Fibroblast of skin of abdomen (primary cell): ENCODE data around the gene NUDT1.

Source experiments
- DNase-seq: peaks from one replicate; pipeline ENCODE4 v3.0.0-alpha.2; 2013

Gene NUDT1

DNA sequence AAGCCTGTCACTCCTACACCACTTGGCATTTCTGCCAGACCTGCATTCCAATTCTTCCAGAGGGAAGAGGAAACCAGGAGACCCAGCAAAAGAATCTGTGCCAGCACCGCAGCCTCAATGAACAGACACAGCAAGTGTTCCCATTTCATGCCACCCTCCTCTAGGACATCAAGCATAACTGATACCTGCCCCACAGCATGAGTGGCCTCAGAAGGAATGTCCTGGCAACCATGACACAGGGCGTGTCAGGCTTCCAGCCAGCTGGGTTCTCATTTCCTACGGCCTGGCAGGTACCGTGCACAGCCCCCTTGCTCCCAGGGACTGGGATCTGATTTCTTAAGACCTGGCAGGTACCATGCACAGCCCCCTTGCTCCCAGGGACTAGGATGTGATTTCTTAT is 17.1 kb upstream of the NUDT1 start:
- no peak for DNase-seq

DNA sequence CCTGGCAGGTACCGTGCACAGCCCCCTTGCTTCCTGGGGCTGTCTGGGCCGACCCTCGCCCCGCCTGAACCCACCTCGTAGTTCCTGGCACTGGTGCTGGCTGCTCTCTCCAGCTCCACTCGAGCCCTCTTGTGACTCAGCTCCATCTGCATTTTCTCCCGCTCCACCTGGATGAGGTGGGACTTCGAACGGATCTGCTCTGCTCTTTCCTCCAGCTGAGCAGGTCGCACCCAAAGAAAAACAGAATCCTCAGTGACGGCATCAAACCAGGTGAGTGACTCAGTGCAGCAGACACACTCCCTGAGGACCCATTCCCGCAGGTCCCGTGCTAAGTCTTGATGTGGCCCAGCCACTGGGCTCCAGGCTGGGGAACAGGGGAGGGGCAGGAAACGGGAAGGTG is 16.7 kb upstream of the NUDT1 start:
- no peak for DNase-seq

DNA sequence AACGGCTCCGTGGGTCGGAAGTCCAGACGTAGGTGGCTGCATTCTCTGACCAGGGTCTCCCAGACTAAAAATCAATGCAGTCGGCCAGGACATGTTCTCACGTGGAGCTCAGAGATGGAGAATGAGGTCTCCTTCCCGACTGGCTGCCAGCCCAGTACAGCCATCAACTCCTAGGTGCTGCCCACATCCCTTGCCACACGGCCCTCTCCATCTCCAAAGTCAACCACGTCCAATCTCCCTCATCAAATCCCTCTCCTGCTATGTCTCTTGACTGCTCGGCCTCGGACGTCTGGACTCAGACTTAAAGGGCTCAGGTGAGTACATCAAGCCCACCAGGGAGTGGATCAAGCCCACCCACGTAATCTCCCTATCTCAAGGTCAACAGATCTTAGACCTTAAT is 16.2 kb upstream of the NUDT1 start:
- no peak for DNase-seq

DNA sequence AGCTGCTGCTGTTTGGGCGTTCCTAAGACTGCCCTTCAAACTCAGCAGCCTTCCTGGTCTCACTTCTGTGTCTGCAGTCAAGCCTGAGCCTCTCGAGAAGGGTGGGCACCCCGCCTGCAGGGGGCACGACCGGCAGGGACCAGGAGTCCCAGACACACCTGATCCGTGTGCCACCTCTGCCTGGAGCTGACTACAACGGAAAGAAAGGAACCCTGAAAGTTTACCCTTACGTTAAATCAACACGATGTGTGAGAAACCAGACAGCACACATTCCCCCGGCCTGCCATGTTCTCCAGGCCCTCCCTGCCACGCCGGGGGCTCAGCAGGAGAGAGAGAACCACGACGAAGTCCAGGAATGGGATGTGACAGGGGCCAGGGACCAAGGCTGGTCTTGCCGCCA is 14.3 kb upstream of the NUDT1 start:
- DNase-seq: no peak

DNA sequence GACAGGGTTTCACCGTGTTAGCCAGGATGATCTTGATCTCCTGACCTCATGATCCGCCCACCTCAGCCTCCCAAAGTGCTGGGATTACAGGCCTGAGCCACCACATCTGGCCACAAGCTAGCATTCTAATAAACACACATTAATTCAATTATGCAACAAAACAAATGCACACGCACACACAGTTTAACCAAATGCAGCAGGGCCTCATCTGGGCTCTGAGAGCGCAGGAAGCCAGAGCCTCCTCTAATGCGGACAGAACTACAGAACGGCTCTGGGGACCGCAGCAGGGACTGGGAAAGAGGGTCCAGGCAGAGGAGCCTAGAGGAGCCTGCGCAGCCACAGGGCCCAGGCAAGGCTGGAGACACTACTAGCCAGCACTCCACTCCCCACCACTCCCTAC is 13.1 kb upstream of the NUDT1 start:
- DNase-seq: no peak

DNA sequence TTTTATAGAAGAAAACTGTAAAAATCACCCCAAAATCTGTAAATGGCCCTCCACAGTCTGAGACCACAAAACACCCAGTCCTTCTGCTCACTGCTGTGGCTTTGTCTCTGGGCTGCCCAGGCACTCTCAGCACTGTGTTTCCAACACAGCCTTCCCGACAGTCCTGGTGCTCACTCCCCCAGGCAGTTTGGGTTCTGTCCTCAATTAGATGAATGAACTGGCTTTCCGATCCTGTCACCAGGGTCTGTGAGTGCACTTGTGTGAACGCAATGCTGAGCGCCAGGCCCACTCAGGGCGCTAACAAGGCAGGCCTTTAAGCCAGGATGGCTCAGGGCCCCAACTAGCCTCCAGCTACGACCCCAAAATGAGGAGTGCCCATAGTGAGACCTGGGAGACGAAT is 12.6 kb upstream of the NUDT1 start:
- DNase-seq: no peak

DNA sequence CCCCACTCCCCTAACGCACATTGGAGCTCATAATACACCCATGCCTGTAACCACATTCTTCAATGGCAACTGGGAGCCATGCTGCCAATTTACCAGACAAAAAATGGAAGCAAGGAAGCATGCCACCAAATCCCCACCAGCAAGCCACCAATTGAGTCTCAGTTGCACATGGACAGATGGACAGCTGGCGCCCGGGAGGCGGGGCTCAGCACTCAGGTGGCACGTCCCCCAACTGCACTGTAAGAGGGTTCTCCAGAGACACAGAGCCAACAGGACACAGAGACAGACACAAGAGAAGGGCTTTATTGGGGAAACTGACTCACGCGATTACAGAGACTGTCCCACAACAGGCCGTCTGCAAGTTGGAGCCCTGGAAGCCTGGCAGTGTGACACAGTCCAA is 11.8 kb upstream of the NUDT1 start:
- DNase-seq: no peak

DNA sequence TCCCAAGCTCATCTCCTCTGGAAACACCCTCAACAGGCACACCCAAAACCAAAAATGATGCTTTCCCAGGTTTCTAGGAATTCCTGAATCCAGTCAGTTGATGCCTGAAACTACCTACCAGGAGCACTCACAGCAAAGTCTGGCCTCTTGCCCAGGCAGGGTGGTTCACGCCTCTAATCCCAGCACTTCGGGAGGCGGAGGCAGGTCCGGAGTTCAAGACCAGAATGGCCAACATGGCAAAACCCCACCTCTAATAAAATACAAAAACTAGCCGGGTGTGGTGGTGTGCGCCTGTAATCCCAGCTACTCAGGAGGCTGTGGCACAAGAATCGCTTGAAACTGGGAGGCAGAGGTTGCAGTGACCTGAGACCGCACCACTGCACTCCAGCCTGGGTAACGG is 11.1 kb upstream of the NUDT1 start:
- no peak for DNase-seq

DNA sequence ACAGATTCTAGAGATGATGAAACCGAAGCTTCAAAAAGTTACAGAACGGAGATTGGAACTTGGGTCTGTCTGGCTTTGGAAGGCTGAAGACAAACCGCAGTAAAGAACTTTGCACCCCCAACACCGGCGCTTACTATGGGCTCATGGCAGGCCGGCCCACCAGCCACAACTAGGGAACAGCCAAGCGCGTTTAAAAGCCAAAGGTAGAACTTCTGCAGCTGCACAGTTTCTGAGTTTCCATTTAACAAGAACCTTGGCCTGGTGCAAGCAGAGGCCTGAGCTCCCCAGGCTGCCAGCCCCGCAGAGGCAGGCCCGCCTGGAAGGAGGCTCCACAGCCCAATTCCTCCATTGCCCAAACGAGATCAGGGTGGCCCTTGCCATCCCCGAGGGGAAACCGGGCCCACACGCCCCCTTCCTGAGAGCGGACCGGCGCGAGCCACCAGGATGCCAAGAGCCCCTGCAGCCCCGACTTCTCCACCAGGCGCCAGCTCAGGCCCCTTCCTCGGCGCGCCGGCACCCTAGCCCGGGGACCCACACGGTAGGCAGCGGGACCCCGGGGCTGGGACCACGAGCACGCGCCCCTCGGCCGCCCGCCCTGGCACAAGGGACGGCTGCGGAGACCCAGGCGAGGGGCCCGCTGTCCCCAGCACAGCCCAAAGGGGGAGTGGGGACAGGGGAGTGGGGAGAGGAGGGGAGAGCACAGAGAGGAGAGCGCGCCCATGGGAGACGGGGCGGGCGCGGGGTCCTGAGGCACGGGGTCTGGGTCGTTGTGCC is 9.8 kb upstream of the NUDT1 start:
- DNase-seq: no peak

DNA sequence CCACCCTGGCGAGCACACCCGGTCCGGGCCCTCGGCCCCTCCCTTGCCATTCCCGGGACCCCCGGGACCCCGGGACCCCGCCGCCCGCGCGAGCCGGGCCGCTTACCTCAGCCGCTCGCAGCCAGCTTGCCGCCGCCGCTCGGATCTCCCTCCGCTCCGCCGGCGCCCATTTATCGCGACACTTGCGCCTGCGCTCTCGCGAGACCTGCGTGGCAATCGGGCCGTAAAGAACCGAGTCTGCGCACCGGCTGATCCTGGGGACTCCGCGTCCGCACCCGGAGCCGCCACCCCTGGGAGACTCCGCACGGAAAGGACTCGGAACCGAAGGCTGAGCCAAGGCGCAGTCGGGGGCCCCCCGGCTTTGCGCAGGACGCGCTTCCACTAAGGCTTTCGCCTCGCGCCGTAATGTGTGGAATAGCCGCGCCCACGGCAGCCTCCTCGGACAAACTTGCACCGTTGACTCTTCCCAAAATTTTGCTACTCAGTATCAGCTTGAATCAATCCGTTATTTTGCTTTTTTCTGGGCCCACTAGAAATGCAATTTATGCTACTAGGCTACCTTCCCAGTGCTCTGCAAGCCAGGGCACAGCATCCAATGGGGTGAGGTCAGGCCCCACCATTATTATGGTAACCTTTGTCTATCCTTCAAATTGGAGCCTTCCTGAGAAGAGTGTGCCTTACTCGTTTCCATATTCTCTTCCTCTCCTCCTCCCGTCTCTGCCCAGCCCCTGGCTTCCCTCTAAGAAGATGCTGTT is 9.1 kb upstream of the NUDT1 start, which contains the start of gene MAD1L1:
Gene MAD1L1 (minus strand): TSS at position 180 of the 755 bp plus-strand sequence. CDS start 2,812 bp downstream, outside the sequence.
- peak; percentile 92 for DNase-seq

DNA sequence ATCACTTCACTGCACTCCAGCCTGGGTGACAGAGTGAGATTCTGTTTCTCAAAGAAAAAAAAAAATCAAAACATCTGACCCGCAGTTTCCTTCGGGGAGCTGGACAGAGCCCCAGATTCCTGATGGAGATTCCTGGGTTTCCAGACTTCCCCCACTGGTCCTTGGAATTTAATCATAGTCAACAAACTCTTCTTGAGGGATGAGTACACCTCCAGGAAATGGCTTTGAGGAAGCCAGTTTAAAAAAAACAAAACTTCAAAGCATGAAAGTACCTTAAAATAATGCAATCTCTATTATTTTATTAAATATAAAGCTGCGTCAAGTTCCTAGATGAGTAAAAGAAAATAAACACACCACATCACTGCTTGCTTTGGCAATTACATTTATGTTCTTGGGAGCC is 8.1 kb upstream of the NUDT1 start:
- DNase-seq: no peak

DNA sequence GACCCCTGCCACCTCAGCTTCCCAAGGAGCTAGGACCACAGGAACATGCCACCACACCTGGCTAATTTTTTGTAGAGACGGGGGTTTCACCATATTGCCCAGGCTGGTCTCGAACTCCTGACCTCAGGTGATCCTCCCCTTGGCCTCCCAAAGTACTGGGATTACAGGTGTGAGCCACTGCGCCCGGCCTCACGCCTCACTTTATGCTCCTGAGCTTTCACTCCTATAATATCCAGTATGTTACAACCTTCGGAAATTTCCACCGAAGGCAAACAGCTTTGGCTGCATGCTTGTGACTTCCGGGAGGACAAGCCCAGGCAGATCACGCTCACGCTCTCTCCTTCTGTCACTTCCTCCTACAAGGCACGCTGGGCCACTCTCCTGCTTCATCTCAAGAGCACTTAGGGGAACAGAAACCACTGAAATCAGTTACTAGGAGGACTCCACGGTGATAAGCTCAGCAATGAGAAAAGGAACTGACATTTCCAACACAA is 4.9 kb upstream of the NUDT1 start:
- DNase-seq: no peak

DNA sequence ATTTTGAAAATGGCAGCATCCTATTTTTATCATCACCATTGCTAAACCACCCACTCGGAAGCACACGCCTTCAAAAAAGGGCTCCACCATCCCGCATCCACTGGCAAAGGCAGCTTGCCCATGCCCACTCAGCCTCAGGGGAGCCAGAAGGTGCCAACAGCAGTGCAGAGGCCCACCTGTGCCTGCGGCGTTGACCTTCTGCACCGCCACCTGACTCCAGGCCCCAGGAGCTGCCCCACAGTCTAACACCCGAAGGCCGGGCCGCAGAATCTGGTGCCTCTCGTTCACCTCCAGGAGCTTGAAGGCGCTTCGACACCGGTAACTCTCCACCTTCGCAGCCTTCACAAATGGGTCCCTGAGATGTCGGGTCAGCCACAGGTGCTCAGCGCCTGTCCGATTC is 2.8 kb upstream of the NUDT1 start:
- DNase-seq: no peak

DNA sequence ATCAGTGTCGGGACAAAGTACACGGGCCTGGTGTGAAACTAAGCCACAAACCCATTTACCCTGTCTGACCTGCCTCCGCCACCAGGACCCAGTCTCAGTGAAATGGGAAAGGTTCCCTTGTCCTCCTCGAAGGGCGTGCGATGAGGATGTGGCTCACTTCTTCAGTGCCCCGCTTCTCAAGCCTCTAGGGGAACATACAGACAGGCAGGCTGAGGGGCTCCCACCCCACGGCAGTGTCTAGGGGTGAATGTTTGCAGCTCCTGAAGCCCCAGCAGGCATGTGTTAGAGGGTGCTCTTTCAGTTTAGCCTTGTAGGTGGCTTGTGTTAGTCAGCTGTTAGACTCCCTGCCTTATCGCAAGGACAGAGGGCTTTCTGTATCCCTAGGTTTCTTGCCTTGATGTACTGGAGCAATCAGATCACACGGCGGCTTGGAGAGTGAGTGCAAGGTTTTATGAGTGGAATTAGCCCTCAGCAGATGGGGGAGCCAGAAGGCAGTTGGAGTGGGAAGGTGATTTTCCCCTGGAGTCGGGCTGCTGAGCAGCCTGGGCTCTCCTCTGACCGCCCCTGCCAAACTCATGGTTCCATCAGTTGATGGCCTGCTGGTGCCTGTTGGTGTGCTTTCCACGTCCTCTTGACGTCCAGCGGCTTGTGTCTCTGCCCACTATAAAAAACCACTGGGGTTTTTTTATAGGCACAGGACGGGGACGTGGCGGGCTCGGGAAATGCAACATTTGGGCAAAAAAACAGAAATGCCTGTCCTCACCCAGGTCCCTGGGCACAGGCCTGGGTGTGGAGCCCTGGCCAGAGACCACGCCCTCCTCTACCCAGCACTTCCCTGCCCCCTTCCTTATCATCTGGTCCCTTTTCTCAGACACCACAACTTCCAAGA is 759 bp downstream of the NUDT1 start:
- no peak for DNase-seq

DNA sequence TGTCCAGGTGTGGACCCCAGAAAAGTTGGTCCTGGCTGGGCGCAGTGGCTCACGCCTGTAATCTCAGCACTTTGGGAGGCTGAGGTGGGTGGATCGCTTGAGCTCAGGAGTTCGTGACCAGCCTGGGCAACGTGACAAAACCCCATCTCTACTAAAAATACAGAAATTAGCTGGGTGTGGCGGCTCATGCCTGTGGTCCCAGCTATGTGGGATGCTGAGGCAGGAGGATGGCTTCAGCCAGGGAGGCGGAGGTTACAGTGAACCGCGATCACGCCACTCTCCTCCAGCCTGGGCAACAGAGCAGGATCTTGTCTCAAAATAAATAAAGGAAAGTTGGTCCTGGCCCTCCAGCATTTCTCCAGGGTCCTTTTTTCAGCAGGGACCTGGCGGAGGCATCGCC is 1.4 kb downstream of the NUDT1 start:
- no peak for DNase-seq

DNA sequence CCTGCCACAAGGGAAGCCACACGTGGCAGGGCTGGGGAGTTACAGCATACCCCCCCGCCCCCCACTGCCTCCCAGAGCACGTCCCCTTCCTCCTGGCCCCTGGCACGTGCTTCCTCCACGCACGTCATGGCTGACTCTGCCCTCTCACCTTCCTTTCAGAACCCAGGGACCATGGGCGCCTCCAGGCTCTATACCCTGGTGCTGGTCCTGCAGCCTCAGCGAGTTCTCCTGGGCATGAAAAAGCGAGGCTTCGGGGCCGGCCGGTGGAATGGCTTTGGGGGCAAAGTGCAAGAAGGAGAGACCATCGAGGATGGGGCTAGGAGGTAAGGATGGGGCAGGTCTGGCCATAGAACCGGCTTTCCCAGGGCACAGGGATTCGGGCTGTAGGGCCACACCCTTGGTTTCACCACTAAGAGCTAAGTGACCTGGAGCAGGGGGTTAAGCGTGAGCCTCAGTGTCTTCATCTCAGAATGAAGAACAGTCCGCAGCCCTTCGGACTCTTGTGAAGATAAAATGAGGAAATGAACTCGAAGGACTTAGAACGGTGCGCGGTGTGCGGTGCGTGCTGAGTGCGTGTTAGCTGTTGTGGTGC is 2.5 kb downstream of the NUDT1 start:
- no peak for DNase-seq

DNA sequence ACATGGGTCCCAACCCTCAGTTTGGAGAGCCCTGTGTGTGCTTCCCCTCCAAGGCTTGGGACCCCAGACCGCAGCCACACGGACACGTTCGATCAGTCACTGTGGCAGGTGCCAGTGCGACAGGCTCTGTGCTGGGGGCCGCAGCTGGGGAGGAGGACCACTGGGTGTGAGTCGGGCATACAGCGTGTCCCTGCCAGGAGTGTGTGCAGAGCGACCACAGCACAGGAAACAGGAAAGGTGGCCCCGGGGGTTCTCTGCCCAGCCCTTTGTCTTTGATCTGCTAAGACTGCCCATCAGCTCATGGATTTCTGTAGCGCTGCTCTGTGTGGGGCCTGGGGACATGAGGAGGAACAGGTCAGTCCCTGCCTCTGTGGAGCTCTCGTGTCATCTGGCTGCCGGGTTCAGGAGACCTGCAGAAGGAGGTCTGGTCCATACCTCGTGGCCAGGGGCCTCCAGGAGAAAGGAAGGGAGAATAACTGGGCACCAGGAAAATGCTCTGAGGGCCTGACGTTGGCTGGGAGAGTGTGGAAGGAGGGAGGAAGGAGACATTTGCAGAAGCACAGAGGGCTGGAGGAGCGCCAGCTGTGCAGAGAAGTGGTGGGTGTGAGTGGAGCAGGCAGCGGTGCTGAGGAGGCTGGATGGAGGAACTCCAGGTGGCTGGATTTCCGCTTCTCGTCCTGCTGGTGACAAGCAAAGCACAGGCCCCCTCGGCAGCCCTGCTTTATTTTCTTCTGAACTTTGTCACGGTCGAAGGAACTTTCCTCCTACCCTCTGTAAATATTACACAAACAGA is 4.1 kb downstream of the NUDT1 start:
- DNase-seq: no peak

DNA sequence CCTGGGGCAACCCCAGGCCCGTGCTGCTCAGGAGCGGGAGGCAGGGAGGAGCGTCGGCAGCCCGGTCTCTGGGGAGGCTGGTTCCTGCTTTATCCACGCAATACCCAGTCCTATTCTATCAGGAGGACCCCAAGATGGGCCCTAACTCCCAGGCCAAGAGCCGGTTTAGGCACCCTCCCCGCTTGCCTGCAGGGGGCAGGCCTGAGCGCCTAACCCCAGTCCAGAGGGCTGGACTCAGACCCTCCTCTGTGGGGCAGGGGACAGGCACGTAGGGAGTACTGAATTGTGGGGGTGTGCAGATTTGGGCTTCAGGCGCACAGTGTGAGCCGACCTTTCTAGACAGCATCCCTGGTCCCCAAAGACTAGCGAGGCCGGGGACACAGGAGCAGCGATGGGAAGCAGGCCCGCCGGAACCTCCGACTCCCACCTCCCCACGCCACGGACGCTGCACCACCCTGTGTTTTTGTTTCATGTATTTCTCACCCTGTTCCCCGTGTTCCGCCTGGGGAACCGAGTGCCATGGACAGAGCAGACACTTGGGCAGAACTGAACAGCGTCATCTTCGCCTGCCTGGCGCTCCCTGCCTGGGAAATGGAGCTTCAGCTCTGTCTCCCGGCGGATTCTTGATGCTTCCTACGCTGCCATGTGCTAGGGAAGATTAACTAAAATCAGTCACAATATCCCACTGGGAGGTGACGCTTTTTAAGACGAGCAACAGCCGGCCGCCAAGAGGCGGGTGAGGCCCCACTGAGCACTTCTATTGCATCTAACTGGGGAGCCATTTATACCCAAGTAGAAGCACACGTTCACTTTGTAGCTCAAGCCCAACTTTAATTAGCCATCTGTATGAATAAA is 5.3 kb downstream of the NUDT1 start:
- no peak for DNase-seq

DNA sequence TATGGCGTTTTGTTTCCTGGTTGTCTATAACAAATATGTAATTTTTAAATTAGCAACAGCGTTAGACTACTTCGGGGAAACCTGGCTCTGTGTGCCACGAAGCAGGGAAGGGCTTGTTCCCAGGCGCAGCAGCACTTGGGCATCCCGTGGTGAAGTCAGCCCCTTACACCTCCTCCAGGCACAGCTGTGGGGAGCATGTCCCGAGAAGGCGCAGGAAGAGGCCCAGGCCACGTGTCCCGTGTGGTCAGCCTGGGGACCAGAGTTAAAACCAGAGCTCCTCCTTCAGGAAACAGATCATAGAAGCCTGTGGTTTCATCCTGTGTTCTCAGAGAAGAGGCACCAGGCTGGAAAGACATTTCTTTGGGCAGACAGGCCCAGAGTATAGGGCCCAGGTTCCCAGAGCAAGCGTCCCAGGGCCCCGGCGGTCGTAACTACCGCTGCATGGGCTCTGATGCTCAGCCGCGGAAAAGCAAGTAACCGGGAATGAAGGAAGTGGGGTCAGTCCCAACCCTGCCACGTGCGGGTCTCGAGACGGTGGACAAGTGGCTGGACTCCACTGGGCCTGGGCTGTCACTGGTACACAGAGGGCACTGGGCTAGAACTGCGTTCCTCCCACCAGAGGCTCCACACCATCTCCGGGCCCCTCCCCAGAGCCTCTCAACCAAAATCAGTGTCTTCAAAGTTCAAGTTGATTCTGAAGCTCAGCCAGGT is 7.1 kb downstream of the NUDT1 start:
- DNase-seq: peak; percentile 93

DNA sequence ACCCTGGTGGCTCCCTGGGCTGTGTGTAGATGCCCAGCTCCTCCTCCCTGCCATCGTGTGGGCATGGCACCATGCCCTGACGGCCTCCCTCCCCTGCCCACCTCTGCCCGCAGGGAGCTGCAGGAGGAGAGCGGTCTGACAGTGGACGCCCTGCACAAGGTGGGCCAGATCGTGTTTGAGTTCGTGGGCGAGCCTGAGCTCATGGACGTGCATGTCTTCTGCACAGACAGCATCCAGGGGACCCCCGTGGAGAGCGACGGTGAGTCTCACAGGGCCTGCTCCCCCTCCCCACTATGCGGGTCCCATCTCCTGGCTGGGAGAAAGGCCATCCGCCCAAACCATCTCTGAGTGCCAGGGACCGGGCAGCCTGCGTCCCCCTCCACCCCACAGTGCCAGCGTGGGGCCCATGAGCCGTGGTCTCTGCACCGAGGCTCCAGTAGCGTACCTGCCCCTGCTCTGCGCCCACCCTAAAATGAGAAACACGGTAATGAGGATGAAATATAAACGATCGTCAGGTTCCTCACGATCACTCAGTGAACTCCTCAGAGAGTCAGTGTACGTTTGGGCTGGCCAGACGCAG is 7.8 kb downstream of the NUDT1 start:
- DNase-seq: no peak
